GM10266 (cell line): ENCODE measurements around the gene CD200R1.
A peak's percentile ranks its signal among the peaks of the same experiment; 100 is the strongest.

Experiments
- DNase-seq: peaks from one replicate; pipeline ENCODE4 v3.0.0; 2012; ENCODE audit errors: extremely low spot score
- CTCF ChIP-seq: IDR thresholded peaks from 2 replicates; pipeline ENCODE4 v1.5.1; 2012; ENCODE audit warnings: mild to moderate bottlenecking, low read depth; ENCODE audit not compliant: control insufficient read depth, insufficient read depth; ENCODE audit errors: missing control alignments

CD200R1 gene

GRCh38 chr3:112888381-112889085 is 86.4 kb downstream of the CD200R1 start:
- DNase-seq = no peak

GRCh38 chr3:112884678-112885290 is 90.1 kb downstream of the CD200R1 start:
- no peak for TF ChIP-seq CTCF
- no peak for DNase-seq

More at GRCh38 chr3:112888381-112889085, 86.4 kb downstream of the CD200R1 start:
- no peak for TF ChIP-seq CTCF

- TF ChIP-seq CTCF = no peak
- no peak for DNase-seq
Observed at GRCh38 chr3:112881891-112882290, 93.0 kb downstream of the CD200R1 start.

- no peak for DNase-seq
- TF ChIP-seq CTCF = no peak
Observed at GRCh38 chr3:112875561-112875960, 99.3 kb downstream of the CD200R1 start.

GRCh38 chr3:112874725-112875124 is 100.2 kb downstream of the CD200R1 start:
- peak; percentile 9 for DNase-seq
- TF ChIP-seq CTCF = no peak

- DNase-seq = peak; percentile 21
- no peak for TF ChIP-seq CTCF
Observed at GRCh38 chr3:112873632-112874031, 101.3 kb downstream of the CD200R1 start.

- no peak for TF ChIP-seq CTCF
- no peak for DNase-seq
Observed at GRCh38 chr3:112871735-112872134, 103.2 kb downstream of the CD200R1 start.
